NCI-H146 treated with DMSO at 0.1 percent for 48 hours (cell line): ENCODE data around the gene FLOT2.
A peak's percentile ranks its signal among the peaks of the same experiment; 100 is the strongest.
"Not testable (repeated sequence)": the region's sequence is repeated elsewhere in the genome, so short reads cannot be mapped to it uniquely, and the experiment has no call there.

ENCODE experiments used
- DNase-seq: peaks from one replicate; lab custom pipeline; 2025; ENCODE audit not compliant: unreplicated experiment; lab: John Stamatoyannopoulos, UW

Gene FLOT2

GRCh38 chr17:28897769-28898526, 415 bp upstream of the FLOT2 start:
- DNase-seq: no peak

DNA sequence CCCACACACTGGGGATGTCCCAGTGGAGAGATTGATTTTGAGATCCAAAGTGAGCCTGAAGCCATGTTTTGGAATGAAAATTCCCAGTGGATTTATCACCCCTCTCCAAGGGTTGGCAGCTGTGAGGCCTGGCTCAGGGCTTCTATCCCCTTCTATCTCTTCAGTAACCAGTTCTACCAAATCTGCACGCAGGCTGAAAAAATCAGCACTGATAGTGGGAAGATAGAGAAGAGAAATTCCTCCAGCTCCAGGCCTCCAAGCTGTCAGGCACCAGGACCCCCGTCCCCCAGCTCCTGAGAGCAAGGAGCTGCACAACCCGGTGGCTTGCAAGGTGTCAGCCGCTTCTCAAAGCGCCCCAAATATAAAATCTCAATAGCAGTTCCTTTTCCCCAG, 1.0 kb downstream of the FLOT2 start:
- DNase-seq: no peak

DNA sequence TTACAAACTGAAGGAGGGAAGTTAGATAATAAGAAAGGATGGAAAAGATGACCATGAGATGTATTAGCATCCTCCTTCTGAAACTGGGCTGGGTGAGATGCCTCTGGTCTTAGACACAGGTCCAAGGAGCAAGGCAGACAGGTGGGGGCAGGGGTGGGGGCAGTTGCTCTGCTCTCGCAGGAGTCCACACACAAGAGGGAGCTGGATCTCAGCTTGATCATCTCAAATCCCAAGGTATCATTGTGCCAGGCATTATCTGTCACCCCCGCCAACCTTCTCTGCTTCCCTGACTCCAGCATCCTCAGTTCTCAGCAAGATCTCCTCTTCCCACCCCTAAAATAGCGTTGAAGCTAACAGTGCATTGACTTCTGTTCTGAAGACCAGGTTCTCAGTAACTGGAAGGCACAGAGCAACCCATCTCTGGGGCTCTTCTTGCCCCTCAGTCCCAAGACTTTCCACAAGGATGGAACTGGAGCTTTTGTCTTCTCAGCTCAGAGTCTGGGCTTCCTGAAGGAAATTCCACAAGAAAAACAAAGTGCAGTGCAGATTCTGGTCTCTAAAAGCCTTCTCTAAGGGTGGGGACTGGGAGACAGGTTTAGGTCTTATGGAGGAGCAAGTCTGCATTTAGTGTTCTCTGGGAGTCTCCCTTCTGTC, 1.6 kb downstream of the FLOT2 start:
- no peak for DNase-seq

- not testable (repeated sequence) for DNase-seq
Observed at GRCh38 chr17:28893248-28894183, 4.0 kb downstream of the FLOT2 start.

DNA sequence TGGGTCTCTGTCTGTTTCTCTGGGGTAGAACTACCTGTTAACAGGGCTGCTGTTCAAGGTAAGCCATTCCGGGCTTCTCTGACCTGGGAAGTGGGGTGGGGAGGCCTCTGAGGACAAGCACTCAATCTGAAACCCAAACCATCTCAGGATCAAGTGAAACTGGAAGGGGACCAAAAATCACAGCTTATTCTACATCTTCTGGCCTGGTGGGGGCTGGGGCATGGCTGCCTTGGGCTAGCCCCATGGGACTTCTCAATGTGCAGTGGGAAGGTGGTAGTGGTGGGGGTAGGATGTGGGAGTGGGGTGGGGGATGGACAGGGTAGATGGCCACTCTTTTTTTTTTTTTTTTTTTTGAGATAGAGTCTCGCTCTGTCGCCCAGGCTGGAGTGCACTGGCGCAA, 5.5 kb downstream of the FLOT2 start:
- no peak for DNase-seq

DNA sequence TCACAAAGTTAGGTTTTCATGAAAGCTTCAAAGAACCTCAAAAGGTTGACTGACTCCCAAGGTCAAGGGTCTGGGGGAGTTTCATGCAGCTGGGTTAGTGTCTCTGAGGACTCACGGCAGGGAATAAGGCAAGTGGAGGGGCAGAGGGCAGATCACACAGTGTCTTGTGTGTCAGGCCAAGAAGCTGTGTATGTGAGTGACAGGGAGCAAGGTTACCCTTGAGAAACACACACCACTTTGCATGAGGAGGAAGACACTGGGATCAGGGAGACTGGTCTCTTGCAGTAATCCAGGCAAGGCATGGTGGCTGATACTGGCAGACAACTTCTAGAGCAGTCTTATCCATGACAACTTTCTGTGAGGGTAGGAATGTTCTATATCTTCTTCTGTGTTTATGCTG, 6.3 kb downstream of the FLOT2 start:
- no peak for DNase-seq

GRCh38 chr17:28889996-28890395, 7.5 kb downstream of the FLOT2 start:
- DNase-seq: no peak

DNA sequence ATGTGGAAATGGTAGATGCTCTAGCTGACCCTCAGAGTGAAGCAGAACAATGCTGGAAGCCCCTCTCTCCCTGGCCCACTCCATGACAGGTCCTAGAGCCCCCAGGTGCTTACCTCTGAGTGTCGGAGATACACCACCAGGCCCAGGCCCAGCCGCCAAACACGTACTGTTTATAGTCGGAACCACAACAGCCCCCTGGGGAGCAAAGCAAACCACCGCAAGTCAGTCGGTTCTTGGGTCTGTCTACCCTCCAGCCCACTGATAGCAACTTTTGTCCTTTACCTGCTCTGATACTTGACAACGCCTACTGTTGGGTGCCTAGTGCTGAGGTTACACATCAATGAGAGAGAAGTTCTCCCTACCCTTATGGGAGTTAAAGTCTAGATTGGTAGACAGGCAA, 8.7 kb downstream of the FLOT2 start:
- no peak for DNase-seq

GRCh38 chr17:28887871-28888471, 9.6 kb downstream of the FLOT2 start:
- no peak for DNase-seq

DNA sequence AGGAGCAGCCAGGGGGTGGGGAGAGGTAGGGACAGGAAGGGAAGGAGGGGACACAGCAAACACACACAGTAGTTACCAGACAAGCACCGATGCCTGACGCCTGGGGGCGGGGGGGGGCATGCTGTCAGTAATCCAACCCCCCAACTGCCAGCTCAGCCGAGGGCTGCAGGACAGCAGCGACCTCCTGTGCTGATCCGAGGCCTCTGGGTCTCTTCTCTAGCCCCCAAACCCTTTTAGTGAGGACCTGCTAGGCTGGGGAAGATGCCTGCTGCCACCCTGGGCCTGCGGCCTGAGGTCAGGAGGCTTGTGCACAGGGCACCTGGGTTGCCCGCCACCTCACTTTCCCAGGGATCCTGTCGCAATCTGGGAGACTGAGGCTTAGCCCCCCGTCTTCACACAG, 11.6 kb downstream of the FLOT2 start:
- DNase-seq: no peak

- DNase-seq: no peak
Observed at GRCh38 chr17:28885363-28885762, 12.2 kb downstream of the FLOT2 start.

DNA sequence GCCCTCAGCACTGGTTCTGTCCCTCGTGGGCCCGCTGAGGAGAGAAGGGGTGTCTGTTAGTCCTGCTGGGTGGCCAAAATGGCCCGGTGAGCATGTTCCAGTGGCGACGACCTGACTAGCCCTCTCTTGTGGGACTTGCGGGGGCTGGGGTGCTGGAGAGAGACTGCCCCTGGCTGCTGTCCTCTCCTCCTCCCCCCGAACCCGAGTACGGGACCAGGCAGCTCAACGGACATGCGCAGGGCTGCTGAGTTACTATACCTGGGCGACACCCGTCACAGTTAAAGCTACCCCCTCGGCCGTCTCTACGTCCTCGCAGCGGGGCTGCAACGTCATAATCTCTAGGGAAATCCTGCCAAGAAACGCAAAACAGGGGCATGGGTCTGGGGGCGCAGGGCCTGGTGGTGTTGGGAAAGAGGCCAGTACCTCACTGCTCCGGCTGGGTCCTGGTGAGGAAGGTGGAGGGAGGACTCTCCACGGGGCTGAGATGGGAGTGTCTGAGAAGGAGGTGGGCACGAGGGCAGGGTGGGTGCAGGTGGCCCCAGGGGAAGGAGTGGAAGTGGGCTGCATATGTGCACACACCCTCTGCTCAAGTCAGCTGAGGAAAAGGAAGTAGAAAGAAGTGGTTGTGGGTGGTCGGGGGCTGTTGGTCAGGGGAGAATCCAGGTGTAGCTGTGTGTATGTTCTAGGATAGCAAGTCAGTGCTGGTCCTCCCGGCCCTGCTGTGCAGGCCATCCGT, 13.4 kb downstream of the FLOT2 start:
- DNase-seq: no peak

GRCh38 chr17:28882154-28882895, 15.2 kb downstream of the FLOT2 start:
- DNase-seq: no peak

DNA sequence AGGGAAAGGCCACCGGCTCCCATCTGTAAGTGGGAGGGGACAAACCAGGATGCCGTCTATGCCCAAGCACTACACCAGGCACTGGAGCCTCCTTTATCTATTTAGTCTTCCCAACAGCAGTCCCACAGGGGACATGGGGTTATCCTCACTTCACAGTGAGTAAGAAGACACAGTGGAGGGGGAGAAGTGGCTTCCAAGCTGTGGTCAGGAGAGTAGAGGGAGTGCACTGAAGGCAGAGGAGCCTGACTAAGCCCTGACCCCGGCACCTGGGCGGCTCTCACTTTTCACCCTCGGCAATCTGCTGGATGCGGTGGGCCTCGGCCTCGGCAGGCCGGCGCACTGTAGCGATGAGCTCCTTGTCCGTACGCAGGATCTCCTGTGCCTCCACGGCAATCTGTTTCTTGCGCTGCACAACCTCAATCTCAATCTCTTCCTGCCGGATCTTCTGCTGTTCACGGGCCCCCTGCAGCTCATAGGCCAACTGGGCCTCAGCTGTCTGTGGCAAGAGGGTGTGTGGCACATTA, 15.9 kb downstream of the FLOT2 start:
- DNase-seq: no peak

DNA sequence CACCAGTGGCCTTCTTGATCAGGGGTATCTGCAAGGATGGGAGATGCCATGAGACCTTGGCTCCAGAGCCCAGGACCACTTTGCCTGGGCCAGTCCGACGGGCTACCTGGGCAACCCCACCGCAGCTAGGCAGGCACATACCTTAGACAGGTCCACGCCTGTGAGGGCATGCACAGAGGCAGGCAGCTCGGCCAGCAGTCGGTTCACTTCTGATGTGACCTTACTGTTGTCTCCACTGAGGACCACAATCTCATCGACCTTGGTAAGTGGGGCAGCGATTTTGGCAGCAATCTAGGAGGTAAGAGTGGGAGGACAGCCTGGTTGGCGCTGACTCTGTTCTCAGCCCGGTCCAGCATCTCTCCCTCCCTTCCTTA, 17.0 kb downstream of the FLOT2 start:
- DNase-seq: no peak

DNA sequence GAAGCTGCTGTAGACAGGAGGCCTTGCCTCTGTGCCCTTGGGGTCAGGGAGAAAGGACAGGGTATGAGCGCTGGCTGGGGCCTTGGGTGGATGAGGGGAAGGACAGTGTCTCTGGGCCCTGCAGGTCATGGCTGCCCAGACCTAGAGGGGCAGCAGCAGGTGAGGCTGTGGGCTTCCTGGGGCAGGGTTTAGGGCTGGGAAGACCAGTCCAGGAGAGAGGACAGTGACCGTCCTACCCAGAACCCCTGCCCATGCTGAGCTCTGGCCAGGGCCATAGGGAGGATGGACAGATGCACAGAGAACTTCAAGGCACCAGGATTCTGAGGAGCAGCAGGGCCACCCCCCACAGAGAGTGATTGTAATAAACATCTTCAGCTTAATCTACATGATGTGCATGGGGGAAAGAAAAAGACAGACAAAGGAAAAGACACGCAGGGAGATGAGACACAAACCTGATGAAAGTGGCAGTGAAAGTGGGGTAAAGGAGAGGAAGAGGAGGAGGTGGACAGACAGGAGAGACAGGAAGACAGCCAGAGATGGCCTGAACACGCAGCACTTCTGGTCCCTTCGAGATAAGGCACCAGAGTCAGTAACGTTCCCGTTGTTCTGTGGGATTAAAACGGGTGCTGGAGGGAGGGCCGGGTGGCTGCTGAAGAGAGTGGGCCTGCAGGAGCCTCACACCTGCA, 17.5 kb downstream of the FLOT2 start:
- no peak for DNase-seq

GRCh38 chr17:28878981-28879380, 18.6 kb downstream of the FLOT2 start:
- DNase-seq: peak; percentile 14

DNA sequence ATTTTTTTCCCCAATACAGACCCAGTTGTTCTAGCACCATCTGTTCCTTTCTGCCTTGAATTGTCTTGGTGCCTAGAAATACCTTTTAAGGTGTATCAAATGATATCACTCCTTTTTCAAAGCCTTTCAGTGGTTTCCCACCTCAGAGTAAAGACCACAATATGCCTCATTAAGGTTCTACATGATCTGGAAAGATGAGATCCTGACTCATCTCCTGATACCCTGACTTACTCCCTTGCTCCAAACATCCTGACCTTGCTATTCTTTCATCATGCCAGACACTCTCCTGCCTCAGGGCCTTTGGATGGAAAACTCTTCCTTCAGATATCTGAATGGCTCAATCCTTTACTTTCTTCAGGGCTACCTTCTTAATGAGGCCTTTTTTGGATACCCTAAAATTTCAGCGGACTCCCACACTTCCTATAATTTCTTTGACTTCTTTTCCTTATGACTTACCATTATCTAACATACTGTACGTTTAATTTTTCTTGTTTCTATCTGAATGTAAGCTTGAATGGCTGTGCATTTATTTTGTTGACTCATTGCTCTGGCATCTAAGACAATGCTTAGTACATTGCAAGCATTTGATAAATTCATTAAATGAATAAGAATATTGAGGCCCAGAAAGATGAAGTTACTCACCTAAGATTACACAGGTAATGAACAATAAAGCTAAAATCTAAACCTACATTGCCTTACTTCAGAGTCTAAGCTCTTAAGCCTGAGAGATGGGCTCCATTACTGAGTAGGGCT, 19.2 kb downstream of the FLOT2 start:
- DNase-seq: no peak
